Measurements from ENCODE around the gene F10.

Gene F10

DNA sequence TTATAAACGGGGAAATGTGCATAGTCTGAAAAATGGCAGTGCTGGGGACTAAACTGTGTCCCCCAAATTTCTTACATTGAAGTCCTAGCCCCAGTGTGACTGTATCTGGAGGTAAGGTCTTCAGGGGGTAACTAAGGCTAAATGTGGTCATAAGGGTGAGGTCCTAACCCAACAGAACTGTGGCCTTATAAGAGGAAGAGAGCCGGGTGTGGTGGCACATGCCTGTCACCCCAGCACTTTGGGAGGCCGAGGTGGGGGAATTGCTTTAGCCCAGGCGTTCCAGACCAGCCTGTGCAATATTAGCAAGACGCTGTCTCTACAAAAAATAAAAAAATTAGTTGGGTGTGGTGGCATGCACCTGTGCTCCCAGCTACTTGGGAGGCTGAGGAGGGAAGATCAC is 53.7 kb downstream of the F10 start:
- no peak for DNase-seq

DNA sequence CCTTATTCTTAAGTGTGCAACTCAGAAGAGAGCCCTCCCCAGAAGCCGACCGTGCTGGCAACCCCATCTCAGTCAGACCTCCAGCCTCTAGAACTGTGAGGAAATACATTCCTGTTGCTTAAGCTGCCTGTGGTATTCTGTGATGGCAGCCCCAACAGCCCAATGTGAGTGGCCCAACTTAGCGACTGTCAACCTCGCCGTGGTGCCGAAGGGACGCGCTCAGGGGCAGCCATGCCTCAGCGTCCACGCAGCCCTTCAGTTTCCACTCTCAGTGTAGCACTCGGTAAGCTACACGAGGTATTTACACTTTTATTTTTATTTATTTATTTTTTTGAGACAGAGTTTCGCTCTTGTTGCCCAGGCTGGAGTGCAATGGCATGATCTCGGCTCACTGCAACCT is 54.2 kb downstream of the F10 start:
- DNase-seq: no peak

DNA sequence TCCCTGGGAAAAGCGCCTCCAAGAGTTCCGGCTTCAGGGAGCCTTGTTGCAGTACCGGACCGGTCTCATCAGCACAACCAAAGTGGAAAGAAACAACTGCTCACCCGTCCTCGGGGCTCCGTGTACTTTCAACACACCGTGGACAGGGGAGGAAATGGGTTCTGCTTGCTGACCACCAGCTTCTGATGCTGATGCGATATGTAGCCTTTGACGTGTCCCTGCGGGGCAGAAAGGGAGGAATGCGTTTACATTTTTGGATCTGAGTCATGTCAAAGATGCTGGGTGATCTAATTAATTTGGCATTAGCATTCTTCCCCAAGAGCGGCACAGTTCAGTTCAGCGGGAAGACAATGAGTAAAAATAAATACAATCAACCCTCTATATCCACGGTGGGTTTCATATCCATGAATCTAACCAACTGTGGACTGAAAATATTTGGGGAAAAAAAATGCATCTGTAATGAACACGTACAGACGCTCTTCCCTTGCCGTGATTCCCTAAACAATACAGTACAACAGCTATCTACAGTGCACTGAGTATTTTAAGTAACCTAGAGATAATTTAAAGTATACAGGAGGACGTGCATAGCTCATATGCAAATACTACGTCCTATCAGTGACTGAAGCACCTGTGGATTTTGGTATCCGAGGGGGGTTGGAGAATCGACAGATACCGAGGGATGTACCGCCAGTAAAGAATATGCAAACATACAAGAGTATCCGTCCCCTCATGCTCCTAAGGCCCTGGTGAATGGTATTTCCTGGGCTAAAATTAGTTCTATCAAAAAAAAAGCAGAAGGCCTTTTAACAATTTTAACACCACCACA is 55.7 kb downstream of the F10 start:
- no peak for DNase-seq

DNA sequence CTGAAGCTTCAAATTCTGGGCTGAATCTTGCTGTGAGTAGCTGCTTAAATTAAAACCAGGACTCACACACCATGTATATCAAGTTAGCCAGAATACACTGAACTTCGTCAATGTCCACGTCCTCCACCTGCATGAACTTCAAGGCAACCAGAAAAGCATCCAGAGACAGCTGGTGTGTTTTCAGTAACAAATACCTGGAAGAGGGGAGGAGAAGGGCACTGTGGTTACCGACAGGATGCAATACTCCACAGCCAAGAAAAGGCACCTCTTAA is 56.2 kb downstream of the F10 start:
- no peak for DNase-seq

DNA sequence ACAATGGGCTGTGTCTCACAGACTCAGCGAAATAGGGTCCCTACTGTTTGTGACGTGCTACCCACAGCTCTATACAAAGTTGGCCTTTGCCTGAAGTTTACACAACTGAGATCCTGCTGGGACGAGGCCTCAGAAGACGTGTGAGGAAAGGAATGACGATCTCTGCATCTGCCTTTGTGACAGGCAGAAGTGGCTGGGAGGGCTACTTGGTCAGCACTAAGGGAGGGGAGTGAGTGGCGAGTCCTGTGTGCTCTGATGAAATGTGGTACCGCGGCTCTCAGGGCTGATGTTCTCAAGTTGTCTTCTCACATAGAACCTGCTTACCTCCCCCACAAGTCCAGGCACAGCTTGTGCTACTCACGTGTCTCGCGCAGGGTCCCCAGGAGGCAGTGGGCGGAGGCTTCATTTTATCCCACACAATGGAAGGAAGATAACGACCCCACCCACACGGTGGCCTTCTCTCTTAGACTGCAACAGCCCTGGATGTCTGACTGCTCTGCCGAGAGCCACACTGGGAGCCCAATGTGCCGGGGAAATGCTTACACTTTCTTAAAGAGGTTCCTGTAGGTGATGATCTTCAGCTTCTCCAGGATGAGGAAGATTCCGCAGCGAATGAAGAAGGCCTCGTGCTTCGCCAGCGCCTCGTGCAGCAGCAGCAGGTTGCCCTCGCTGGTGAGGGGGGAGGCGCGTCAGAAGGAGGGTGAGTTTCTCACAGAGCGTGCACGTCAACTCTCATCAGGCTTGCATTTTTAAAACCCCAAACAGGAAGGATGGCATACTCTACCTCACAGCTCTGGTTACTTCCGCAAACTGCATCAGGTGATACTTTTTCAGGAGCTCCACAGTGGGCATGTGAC is 57.0 kb downstream of the F10 start:
- DNase-seq: no peak

DNA sequence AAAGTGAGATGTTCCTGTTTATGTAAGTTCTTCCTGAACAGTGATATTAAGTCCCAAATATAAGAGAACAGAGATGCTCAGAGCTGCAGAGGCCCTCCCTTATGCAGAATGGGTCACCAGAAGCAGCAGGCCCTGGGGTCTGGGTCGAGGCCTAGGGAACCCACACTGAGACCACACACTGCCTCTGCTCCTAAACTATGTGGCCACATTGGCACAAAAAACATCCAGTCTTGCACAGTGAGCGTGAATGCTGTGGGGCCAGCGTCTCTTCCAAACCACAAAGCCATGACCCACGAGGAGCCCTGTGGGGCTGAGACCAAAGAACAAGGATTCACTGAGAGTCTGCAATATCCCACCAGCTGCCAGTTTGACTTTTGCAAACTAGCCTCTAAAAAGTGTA is 59.4 kb downstream of the F10 start:
- no peak for DNase-seq

DNA sequence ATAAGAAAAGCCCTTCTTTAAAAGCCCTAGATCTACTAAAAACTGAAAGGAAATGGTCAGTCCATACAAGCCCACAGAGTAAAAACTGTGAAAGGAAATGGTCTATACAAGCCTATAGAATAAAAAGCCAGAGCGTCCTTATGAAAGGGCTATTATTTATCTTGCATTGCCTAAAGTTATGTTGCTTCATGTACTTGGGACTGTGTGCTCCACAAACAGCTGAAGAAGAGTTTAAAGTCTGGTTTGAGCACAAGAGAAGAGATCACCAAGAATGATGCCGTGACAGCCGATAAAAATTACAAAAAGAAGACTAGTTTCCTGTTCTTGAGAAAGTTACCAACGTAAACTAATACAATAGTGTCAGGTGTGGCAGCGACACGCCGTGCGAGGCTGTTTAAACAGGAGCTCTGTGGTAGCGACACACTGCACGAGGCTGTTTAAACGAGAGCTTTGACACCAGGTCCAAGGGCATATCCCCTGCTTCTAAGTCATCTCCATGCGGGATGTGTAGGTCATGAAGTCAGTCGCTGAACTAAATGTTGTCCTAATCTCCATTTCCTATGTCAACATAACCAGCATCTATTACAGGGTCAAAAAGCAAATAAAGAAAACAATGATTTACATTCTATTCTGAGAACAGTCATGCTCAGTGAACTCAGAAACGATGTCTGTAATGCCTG is 61.0 kb downstream of the F10 start:
- peak; percentile 38 for DNase-seq

DNA sequence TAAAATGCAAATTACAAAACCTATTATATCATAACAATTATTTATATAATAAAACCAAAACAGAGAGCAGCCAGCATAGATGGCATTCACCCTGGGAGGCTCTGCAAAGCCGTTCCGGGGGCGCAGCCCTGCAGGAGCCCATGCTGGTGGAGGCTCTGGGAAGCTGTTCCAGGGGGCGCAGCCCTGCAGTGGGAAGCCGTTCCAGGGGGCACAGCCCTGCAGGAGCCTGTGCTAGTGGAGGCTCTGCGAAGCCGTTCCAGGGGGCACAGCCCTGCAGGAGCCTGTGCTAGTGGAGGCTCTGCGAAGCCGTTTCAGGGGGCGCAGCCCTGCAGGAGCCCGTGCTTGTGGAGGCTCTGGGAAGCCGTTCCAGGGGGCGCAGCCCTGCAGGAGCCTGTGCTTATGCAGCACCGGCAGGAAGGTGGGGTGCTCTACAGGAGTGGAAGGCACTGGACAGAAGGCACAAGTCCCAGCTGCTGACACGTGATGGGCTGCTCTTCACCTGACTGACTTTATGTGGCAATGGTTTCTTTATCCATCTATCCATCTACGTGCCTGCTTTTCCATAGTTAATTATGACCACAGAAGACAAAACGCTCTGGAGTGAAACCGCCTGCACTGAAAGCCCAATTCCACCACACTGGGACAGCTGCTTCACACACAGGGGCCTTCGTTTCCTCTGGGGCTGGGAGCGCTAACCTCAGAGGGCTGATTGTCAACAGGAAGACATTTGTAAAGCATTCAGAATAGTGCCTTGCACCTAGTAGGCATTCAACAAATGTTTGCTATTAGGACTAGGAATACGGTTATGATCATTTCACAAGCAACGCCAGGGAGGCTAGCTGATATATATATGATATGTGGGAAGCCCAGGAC is 62.2 kb downstream of the F10 start:
- no peak for DNase-seq

DNA sequence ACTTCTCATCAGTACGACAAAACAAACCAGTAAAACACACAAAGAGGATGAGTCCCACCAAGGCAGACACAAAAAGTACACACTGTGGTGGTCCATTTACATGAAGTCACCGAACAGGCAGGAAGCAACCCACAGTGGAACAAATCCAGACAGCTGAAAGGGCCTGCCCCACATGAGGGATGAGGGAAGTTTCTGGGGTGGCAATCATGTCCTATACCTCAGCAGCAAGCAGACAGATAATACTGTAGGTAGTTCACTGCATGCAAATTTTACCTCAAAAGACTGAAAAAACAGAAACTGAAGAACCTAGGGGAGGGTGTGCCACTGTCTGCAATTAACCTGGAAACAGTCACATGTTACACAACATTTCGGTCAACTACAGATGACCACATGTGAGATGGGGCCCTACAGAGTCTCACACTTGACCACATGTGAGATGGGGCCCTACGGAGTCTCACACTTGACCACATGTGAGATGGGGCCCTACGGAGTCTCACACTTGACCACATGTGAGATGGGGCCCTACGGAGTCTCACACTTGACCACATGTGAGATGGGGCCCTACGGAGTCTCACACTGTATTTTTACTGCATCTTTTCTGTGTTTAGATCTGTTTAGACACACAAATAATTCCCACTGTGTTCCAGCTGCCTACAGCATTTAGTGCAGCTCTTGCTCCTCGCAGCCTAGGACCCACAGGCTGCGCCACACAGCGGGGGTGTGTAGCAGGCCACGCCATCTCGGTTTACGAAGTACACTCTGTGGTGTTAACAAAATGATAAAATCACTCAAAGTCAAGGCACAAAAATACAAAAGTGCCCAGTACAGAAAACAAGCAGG is 63.7 kb downstream of the F10 start:
- no peak for DNase-seq

DNA sequence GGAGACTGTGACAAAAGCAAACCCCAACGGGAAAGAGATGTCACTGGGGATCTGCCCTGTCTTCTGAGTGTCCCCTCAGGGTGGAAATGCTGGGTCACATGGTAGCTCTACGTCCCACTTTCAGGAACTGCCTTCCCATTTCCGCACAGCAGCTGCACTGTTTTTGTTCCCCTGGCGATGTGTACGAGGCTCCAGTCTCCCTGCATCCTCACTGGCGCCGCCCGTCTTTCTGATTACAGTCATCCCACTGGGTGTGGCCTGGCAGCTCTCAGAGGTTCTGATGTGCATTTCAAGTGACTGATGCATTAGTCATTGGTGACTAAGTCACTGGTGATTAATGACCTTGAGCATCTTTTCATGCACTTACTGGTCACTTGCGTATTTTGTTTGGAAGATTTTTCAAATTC is 64.7 kb downstream of the F10 start:
- DNase-seq: peak; percentile 49

DNA sequence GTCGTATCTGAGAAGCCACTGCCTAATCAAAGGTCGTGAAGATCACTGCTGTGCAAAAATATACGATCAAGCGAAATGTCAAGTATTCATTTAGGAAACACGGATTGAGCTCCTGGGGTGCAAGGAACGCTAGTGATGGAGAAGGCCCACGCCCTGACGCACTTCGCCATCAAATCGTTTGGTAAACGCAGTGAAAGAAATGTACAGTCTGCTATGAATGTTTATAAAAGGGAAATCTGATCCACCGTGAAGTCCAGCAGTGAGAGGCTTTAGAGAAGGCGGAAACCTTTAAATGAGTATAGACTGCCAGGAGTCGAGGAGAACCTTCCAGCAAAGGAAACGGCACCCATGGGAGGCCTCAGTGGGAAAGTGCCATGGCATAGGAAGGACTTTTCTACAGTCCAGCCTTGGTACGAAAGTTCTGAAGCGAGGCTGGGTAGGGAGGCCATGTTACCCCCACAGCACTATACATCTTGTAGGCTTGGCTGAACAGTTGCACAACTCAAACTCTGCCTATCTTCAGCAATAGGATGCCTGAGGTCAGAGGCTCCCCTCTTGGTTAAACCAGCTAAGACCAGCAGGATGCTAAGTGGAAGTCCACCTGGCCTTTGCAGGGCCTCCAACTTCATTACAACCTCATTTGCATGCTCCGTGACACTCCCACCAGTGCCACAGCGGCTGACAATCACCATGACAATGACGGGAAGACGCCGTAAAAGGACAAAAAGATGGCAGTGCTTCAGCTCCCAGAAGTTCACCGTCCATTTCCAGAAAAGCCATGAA is 65.5 kb downstream of the F10 start:
- DNase-seq: no peak

DNA sequence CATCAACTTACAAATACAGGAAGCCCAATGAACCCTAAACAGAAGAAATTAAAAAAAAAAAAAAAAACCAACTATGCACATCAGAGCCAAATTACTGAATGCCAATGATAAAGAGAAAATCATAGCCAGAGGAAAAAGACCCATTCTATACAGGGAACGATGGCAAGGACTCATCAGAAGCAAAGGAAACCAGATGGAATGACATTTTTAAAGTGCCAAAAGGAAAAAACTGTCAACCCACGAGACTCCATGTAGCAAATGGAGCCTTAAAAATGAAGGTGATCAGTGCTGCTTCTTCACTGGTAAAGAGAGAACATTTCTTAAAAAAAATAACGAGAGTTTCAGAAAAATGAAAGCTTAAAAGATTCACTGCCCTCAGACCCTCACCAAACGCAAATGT is 67.6 kb downstream of the F10 start:
- no peak for DNase-seq

DNA sequence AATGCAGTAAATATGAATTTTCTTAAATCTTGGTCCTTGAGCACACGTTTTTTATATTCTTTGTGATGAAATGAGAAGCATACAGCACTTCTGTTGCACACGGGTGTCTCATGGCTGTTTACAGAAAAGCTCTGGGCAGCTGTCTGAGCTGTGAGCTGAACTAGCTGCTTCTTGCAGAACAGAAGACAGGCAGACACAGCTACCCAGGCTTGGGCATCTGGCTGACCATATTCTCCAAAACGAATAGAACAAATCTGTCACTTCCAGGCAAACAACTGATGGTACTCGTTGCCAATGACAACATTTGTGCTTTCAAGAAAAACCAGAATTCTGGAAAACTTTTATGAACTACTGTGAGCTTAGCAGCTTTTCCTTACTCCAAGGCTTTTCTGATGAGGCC is 69.7 kb downstream of the F10 start:
- DNase-seq: no peak

DNA sequence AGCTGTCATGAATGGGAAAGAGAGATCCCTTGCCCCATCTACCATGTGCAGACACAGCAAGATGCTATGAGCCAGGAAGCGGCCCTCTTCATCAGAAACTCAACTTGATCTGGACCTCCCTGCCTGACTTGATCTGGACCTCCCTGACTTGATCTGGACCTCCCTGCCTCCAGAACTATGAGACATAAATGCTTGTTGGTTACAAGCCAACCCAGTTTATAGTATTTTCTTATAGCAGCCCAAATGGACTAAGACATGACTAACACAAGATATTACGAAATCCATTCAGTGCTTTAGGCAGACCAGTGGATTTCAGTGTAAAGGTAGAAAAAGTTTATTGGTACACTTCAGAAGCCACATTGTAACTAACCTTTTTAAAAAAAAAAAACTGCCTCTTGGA is 70.3 kb downstream of the F10 start:
- no peak for DNase-seq

DNA sequence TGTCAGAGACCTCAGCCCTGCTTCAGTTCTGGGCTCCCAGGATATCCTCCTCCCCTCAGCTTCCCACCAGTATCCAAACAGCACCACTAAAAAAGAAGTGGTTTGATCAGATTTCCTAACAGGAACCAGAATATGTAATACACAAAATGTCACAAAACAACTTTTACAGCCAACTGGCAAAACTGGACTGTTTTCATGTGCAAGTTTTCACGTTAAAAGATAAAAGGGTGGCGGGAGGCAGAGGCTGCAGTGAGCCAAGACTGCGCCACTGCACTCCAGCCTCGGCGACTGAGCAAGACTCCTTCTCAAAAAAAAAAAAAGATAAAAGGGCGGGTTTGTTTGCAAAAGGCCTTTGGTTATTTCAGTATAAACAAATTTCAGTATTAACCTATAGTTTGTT is 72.8 kb downstream of the F10 start:
- DNase-seq: no peak

DNA sequence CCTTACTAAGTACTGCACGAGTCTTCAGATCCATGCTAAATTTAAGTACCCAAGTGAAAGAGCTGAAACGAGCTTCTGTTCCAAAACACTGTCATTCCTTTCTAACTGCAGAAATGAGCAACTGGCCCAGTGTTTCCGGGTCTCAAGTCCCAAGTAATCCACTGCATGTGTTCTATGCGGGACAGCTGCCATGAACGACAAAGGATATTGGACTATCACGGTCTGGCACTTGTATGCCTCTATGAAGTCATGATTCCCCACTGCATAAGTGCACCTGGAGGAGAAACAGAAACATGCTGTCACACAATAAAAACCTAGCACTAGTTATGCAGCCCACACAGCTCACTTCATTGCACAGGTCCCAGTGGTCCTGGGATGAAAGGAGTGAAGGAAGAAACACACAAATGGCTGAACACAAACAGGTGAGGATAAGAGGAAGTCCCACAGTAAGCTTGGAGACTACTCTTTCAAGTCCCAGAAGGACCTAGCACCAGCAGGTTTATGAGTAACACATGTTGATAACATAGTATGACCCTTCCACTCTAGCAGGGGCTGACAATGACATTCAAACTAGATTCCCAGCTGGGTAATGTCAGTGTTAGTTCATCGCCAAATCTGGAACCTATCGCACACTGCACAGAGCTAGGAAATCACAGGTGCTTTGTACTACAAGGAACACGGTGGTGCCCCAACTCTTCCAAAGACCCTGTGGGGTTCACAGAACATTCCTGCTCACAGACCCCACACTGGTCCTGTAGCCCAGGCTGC is 74.6 kb downstream of the F10 start:
- no peak for DNase-seq

All from NCI-H69 (cell line).